Measurements from ENCODE around the gene MRTFB. TPM values are rescaled to one million over a fixed set of nuclear protein-coding genes. Genes with fewer than 3 reads are reported as not detected.
"Not testable (repeated sequence)": the region's sequence is repeated elsewhere in the genome, so short reads cannot be mapped to it uniquely, and the experiment has no call there.

MRTFB gene
- polyA plus RNA-seq (2012; ENCODE audit: insufficient read depth, insufficient read length, low read depth), result 8.7 TPM

GRCh38 chr16:14070877-14071575 lies at the start of gene MRTFB:
MRTFB (plus strand) TSS chr16:14071319; CDS start chr16:14140607, 69,288 bp downstream.
- Histone ChIP-seq H3K36me3 (no peaks in the 10 kb centered on the region), H3K9me3 (no peaks in the 10 kb centered on the region), H3K27me3 (no peaks in the 10 kb centered on the region), H3K4me3 (ENCODE audit: low read depth, low read length) (peak within 1 kb of the TSS; percentile 84), H3K4me1 (no peaks in the 10 kb centered on the region)
- no peak for TF ChIP-seq CTCF (IDR thresholded peaks at IDR 0.05; ENCODE audit: low read depth, low read length)
- DNase-seq, result peak; percentile 91

GRCh38 chr16:14023526-14023925 lies 47.6 kb upstream of the MRTFB start:
- DNase-seq; H3K36me3 ChIP-seq; H3K4me3 ChIP-seq (ENCODE audit: low read depth, low read length); H3K4me1 ChIP-seq; H3K27me3 ChIP-seq; H3K9me3 ChIP-seq: not testable (repeated sequence)

- DNase-seq, result no peak
- H3K27me3 ChIP-seq, result no peaks in the 10 kb centered on the region
- no peaks in the 10 kb centered on the region for H3K4me1 ChIP-seq
- no peak overlapping the region for H3K4me3 ChIP-seq (ENCODE audit: low read depth, low read length)
- no peak for TF ChIP-seq CTCF (IDR thresholded peaks at IDR 0.05; ENCODE audit: low read depth, low read length)
- no peaks in the 10 kb centered on the region for H3K9me3 ChIP-seq
- H3K36me3 ChIP-seq, result no peaks in the 10 kb centered on the region
These were observed 46.8 kb upstream of the MRTFB start for GRCh38 chr16:14024283-14024682.

GRCh38 chr16:14026572-14027285 lies 44.4 kb upstream of the MRTFB start:
- Histone ChIP-seq H3K9me3 (no peaks in the 10 kb centered on the region), H3K4me1 (no peaks in the 10 kb centered on the region), H3K27me3 (no peaks in the 10 kb centered on the region), H3K36me3 (no peaks in the 10 kb centered on the region), H3K4me3 (ENCODE audit: low read depth, low read length) (no peak overlapping the region)
- no peak for TF ChIP-seq CTCF (IDR thresholded peaks at IDR 0.05; ENCODE audit: low read depth, low read length)
- no peak for DNase-seq

- TF ChIP-seq CTCF (IDR thresholded peaks at IDR 0.05; ENCODE audit: low read depth, low read length), result no peak
- Histone ChIP-seq H3K36me3 (no peaks in the 10 kb centered on the region), H3K27me3 (no peaks in the 10 kb centered on the region), H3K4me3 (ENCODE audit: low read depth, low read length) (no peak overlapping the region), H3K9me3 (no peaks in the 10 kb centered on the region), H3K4me1 (no peaks in the 10 kb centered on the region)
- DNase-seq, result no peak
These were observed 42.9 kb upstream of the MRTFB start for GRCh38 chr16:14028202-14028601.

GRCh38 chr16:14029658-14030057 lies 41.5 kb upstream of the MRTFB start:
- Histone ChIP-seq H3K9me3 (no peaks in the 10 kb centered on the region), H3K36me3 (no peaks in the 10 kb centered on the region), H3K27me3 (no peaks in the 10 kb centered on the region), H3K4me3 (ENCODE audit: low read depth, low read length) (no peak overlapping the region), H3K4me1 (no peaks in the 10 kb centered on the region)
- peak; percentile 18 for DNase-seq
- TF ChIP-seq CTCF (IDR thresholded peaks at IDR 0.05; ENCODE audit: low read depth, low read length), result no peak
